Sigmoid colon (tissue), 4 donors: Measurements from ENCODE around the gene GEN1.

Experiments used
- POLR2A ChIP-seq, 2 donors: fragments of 450-650 bp; IDR thresholded peaks; one replicate each; pipeline ENCODE4 v1.6.1; 2016; ENCODE audit warnings: antibody characterized with exemption in 2 of 2, mild to moderate bottlenecking in 2 of 2, moderate library complexity in 2 of 2
- POLR2AphosphoS5 ChIP-seq, 4 donors: sonication (generic); formaldehyde crosslinking; IDR thresholded peaks; one replicate each; pipeline ENCODE4 v1.6.1; 2017; ENCODE audit warnings: antibody characterized with exemption in 4 of 4
- TF ChIP-seq, protein P1 (sequence below), 4 experiments: fragments of 450-650 bp in 3 of 4; fragments of 200-600 bp in 1 of 4; IDR thresholded peaks; one replicate each; pipeline ENCODE4 v1.5.1; 2016 to 2019; ENCODE audit warnings: antibody characterized with exemption in 4 of 4, mild to moderate bottlenecking in 3 of 4, moderate library complexity in 2 of 4

DNA sequence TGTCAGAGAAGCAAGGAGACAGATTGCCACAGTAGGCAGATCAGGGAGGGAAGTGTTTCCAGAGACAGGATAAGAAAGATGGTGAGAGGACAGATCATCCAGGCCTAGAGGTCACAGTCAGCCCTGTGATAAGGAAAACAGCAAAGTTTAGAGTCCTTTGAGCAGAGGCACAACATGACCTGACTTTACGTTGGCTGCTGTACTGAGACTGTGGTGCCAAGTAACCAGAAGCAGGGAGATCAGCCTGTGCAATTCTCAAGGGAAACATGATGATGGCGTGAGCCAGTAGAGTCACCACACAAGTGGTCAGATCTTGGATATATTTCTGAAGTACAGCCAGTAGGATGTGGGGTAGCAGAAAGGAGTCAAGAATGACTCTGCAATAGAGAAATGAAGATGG is 44.0 kb upstream of the GEN1 start:
- TF ChIP-seq POLR2A (IDR thresholded peaks at IDR 0.05) (no peak), POLR2AphosphoS5 (IDR thresholded peaks at IDR 0.05) (no peak)
- TF ChIP-seq, protein P1, sequence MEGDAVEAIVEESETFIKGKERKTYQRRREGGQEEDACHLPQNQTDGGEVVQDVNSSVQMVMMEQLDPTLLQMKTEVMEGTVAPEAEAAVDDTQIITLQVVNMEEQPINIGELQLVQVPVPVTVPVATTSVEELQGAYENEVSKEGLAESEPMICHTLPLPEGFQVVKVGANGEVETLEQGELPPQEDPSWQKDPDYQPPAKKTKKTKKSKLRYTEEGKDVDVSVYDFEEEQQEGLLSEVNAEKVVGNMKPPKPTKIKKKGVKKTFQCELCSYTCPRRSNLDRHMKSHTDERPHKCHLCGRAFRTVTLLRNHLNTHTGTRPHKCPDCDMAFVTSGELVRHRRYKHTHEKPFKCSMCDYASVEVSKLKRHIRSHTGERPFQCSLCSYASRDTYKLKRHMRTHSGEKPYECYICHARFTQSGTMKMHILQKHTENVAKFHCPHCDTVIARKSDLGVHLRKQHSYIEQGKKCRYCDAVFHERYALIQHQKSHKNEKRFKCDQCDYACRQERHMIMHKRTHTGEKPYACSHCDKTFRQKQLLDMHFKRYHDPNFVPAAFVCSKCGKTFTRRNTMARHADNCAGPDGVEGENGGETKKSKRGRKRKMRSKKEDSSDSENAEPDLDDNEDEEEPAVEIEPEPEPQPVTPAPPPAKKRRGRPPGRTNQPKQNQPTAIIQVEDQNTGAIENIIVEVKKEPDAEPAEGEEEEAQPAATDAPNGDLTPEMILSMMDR (IDR thresholded peaks at IDR 0.05), result no peak
